ENCODE measurements around the gene CNTN4.

CNTN4 gene

DNA sequence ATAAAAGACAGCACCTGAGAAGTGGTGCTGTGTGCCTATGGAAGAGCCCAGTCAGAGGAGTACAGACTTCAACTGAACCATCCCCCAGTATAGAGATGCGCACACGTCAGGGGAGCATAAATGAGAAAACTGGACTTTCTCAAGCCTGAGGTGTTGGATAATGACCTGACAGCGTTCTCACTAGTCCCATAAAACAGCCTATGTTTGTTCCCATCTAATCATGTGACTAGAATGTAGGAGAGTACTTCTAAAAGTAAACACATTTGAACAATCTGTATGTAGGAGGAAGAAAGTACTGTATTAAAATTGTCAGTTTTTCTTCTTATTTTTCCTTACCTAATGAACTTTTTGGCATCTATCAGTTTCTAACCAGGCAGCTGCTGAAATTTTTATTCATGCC lies 498.9 kb downstream of the CNTN4 start:
- Histone ChIP-seq H3K27me3 (replicated peaks; ENCODE audit: control insufficient read depth, insufficient read depth, low read length) (no peaks in the 10 kb centered on the region), H3K4me3 (replicated peaks; ENCODE audit: low read depth, low read length) (no peak overlapping the region), H3K36me3 (ENCODE audit: control insufficient read depth, insufficient read depth, low read length) (no peaks in the 10 kb centered on the region)
- TF ChIP-seq CTCF (IDR thresholded peaks at IDR 0.05; ENCODE audit: insufficient read depth, low read length, poor library complexity, severe bottlenecking): no peak
- DNase-seq (ENCODE audit: extremely low read depth, insufficient read length): no peak

DNA sequence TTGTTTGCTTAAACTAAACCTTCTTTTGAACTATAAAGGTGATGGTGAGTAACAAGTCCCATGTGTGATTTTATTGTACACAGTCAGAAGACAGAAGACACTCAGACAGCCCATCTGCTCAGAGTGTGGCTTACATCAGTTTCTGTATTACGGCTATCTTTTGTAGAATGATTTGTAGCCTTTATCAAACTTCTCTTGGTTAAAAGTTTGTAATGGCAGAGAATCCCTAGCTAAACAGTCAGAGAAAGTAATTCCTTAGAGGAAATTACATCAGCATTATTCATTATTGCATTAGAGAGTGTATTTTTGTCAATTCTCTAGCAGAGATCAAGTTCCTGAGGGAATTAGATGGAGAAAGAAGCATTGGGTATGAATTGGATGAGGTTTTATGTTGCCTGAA lies 500.8 kb downstream of the CNTN4 start:
- no peak overlapping the region for H3K4me3 ChIP-seq (replicated peaks; ENCODE audit: low read depth, low read length)
- no peaks in the 10 kb centered on the region for H3K27me3 ChIP-seq (replicated peaks; ENCODE audit: control insufficient read depth, insufficient read depth, low read length)
- H3K36me3 ChIP-seq (ENCODE audit: control insufficient read depth, insufficient read depth, low read length): no peaks in the 10 kb centered on the region
- no peak for TF ChIP-seq CTCF (IDR thresholded peaks at IDR 0.05; ENCODE audit: insufficient read depth, low read length, poor library complexity, severe bottlenecking)
- no peak for DNase-seq (ENCODE audit: extremely low read depth, insufficient read length)

- no peaks in the 10 kb centered on the region for H3K36me3 ChIP-seq (ENCODE audit: control insufficient read depth, insufficient read depth, low read length)
These were observed 505.1 kb downstream of the CNTN4 start for GRCh38 chr3:2603692-2604289.

GRCh38 chr3:2614578-2614977 lies 515.9 kb downstream of the CNTN4 start:
- no peaks in the 10 kb centered on the region for H3K36me3 ChIP-seq (ENCODE audit: control insufficient read depth, insufficient read depth, low read length)
- no peak for TF ChIP-seq CTCF (IDR thresholded peaks at IDR 0.05; ENCODE audit: insufficient read depth, low read length, poor library complexity, severe bottlenecking)
- H3K4me3 ChIP-seq (replicated peaks; ENCODE audit: low read depth, low read length): no peak overlapping the region
- no peak for DNase-seq (ENCODE audit: extremely low read depth, insufficient read length)
- no peaks in the 10 kb centered on the region for H3K27me3 ChIP-seq (replicated peaks; ENCODE audit: control insufficient read depth, insufficient read depth, low read length)

More at GRCh38 chr3:2603692-2604289, 505.1 kb downstream of the CNTN4 start:
- no peak for TF ChIP-seq CTCF (IDR thresholded peaks at IDR 0.05; ENCODE audit: insufficient read depth, low read length, poor library complexity, severe bottlenecking)
- DNase-seq (ENCODE audit: extremely low read depth, insufficient read length): no peak
- H3K4me3 ChIP-seq (replicated peaks; ENCODE audit: low read depth, low read length): no peak overlapping the region
- H3K27me3 ChIP-seq (replicated peaks; ENCODE audit: control insufficient read depth, insufficient read depth, low read length): no peaks in the 10 kb centered on the region

DNA sequence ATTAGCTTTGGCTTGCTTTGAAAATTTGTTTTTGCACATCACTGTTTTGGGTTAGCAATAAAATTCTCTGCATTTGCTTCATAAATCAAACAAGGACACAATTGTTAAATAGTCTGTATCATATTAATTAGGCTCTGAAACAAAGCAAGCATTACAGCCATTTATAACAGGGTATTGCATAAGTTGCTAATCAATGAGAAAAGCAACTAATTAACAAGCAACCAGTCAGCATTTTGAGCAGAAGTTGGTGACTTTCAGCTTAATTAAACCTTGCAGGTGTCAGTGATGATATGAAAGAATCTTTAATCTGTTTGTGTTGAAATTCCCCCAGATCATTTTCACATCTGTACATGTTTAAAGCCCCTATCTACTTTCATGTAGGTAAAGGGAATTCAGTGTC lies 516.4 kb downstream of the CNTN4 start:
- DNase-seq (ENCODE audit: extremely low read depth, insufficient read length): no peak
- no peaks in the 10 kb centered on the region for H3K27me3 ChIP-seq (replicated peaks; ENCODE audit: control insufficient read depth, insufficient read depth, low read length)
- H3K36me3 ChIP-seq (ENCODE audit: control insufficient read depth, insufficient read depth, low read length): no peaks in the 10 kb centered on the region
- no peak for TF ChIP-seq CTCF (IDR thresholded peaks at IDR 0.05; ENCODE audit: insufficient read depth, low read length, poor library complexity, severe bottlenecking)
- H3K4me3 ChIP-seq (replicated peaks; ENCODE audit: low read depth, low read length): no peak overlapping the region

DNA sequence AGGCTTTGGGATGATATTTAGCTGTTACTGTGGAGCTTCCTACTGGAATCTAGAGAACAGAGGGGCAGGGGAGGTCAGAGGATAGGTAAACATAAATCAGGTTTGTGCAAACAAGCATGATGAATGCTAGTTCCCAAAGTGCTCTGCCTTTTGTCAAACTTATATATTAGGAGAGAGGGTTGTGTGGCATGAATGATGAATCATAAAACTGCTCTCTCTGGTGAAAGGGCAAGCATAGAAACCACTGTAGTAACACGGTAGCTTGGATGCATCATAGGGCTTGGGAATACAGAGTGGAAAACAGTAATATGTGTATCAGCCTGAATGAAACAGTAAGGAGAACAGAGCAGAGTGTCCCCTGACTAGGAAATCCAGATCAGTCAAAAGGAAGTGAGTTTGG lies 524.8 kb downstream of the CNTN4 start:
- Histone ChIP-seq H3K36me3 (ENCODE audit: control insufficient read depth, insufficient read depth, low read length) (no peaks in the 10 kb centered on the region), H3K4me3 (replicated peaks; ENCODE audit: low read depth, low read length) (no peak overlapping the region), H3K27me3 (replicated peaks; ENCODE audit: control insufficient read depth, insufficient read depth, low read length) (no peaks in the 10 kb centered on the region)
- TF ChIP-seq CTCF (IDR thresholded peaks at IDR 0.05; ENCODE audit: insufficient read depth, low read length, poor library complexity, severe bottlenecking): no peak
- no peak for DNase-seq (ENCODE audit: extremely low read depth, insufficient read length)

All from GM06990 (cell line).